NCI-H748 treated with DMSO at 0.1 percent for 48 hours (cell line): ENCODE measurements around the gene FUOM.

Experiments used
- DNase-seq: peaks from one replicate; lab custom pipeline; 2025; lab: John Stamatoyannopoulos, UW

The FUOM gene

GRCh38 chr10:133357285-133358161, at the start of gene FUOM:
Gene FUOM, minus strand, starts transcription at chr10:133358019. Its CDS starts 12 bp downstream, at chr10:133358007.
- DNase-seq = no peak

- DNase-seq = no peak
Observed at GRCh38 chr10:133405844-133406527, 48.2 kb upstream of the FUOM start.

GRCh38 chr10:133405272-133405671, 47.5 kb upstream of the FUOM start:
- no peak for DNase-seq

- DNase-seq = no peak
Observed at GRCh38 chr10:133403784-133404183, 46.0 kb upstream of the FUOM start.

- DNase-seq = no peak
Observed at GRCh38 chr10:133403359-133403758, 45.5 kb upstream of the FUOM start.

- DNase-seq = no peak
Observed at GRCh38 chr10:133401981-133402725, 44.3 kb upstream of the FUOM start.

- DNase-seq = no peak
Observed at GRCh38 chr10:133401500-133401899, 43.7 kb upstream of the FUOM start.

GRCh38 chr10:133400624-133401424, 43.0 kb upstream of the FUOM start:
- no peak for DNase-seq

- no peak for DNase-seq
Observed at GRCh38 chr10:133399123-133399601, 41.3 kb upstream of the FUOM start.

- no peak for DNase-seq
Observed at GRCh38 chr10:133397938-133398337, 40.1 kb upstream of the FUOM start.

- DNase-seq = no peak
Observed at GRCh38 chr10:133396035-133396624, 38.3 kb upstream of the FUOM start.

- DNase-seq = no peak
Observed at GRCh38 chr10:133394801-133395221, 37.0 kb upstream of the FUOM start.

GRCh38 chr10:133394064-133394663, 36.3 kb upstream of the FUOM start, which contains the start of gene MTG1:
Gene MTG1, plus strand, starts transcription at chr10:133394157. Its CDS starts 64 bp downstream, at chr10:133394221.
- DNase-seq = peak; percentile 75

GRCh38 chr10:133393401-133394063, 35.7 kb upstream of the FUOM start:
- no peak for DNase-seq

- no peak for DNase-seq
Observed at GRCh38 chr10:133391761-133392518, 34.1 kb upstream of the FUOM start.

GRCh38 chr10:133391249-133391635, 33.4 kb upstream of the FUOM start:
- no peak for DNase-seq

GRCh38 chr10:133390597-133391248, 32.9 kb upstream of the FUOM start:
- DNase-seq = no peak

- DNase-seq = no peak
Observed at GRCh38 chr10:133388973-133389818, 31.4 kb upstream of the FUOM start.
